Prostate gland (tissue), 2 donors: ENCODE results near the gene NTRK2. TPM values are rescaled to one million over a fixed set of nuclear protein-coding genes. Genes with fewer than 3 reads are reported as not detected.

ENCODE experiments used
- DNase-seq: peaks from one replicate; pipeline ENCODE4 v3.0.0-alpha.2; 2019; ENCODE audit warnings: low spot score
- H3K27ac ChIP-seq, 2 donors: fragments of 200-600 bp; sonication (generic); 2 replicates each; pipeline ENCODE4 v1.5.1; 2017 to 2019
- H3K27me3 ChIP-seq: fragments of 200-600 bp; sonication (generic); replicated peaks from 2 replicates; pipeline ENCODE4 v1.5.1; 2019; ENCODE audit not compliant: insufficient read depth
- H3K36me3 ChIP-seq, 2 donors: fragments of 200-600 bp; sonication (generic); 1 replicate in 1 of 2; 2 replicates in 1 of 2; pipeline versions ENCODE4 v1.5.1 to v1.8.1; 2017 to 2019
- H3K4me1 ChIP-seq: fragments of 200-600 bp; sonication (generic); replicated peaks from 2 replicates; pipeline ENCODE4 v1.5.1; 2019
- H3K4me3 ChIP-seq, 2 donors: fragments of 200-600 bp; sonication (generic); 2 replicates each; pipeline ENCODE4 v1.5.1; 2017 to 2019
- H3K9me3 ChIP-seq: fragments of 200-600 bp; sonication (generic); 2 replicates; pipeline ENCODE4 v1.5.1; 2017
- POLR2A ChIP-seq: fragments of 450-650 bp; IDR thresholded peaks from one replicate; pipeline ENCODE4 v1.6.1; 2016; ENCODE audit warnings: antibody characterized with exemption, mild to moderate bottlenecking
- POLR2AphosphoS5 ChIP-seq: sonication (generic); formaldehyde crosslinking; IDR thresholded peaks from one replicate; pipeline ENCODE4 v1.6.1; 2017; ENCODE audit warnings: antibody characterized with exemption
- WGBS: methylation state at CpG from one replicate; pipeline ENCODE4 v1.1.5; 2018; 5-methylcytosine and 5-hydroxymethylcytosine counted together
- intact Hi-C: fragments of 100-400 bp; cut with DNase I; formaldehyde crosslinking; loops from one replicate; pipeline ENCODE4 v1.14.2; 2022
- total RNA-seq, 2 donors: library from RNA; depleted of rRNA; stranded (reverse); fragments of >200 nt; gene quantifications; one replicate each; pipeline ENCODE4 v1.1.0, GENCODE V29; 2016
- TF ChIP-seq, protein P1 (sequence below), 4 experiments: fragments of 200-600 bp in 2 of 4; fragments of 450-650 bp in 2 of 4; sonication (generic) in 2 of 4; IDR thresholded peaks; 1 replicate in 3 of 4; 2 replicates in 1 of 4; pipeline ENCODE4 v1.5.1; 2016 to 2019; ENCODE audit warnings: antibody characterized with exemption in 4 of 4, mild to moderate bottlenecking in 2 of 4, moderate library complexity in 2 of 4

Gene NTRK2
- total RNA-seq, 2 donors from 2014 or later, result 2.3 to 11.1 TPM

DNA sequence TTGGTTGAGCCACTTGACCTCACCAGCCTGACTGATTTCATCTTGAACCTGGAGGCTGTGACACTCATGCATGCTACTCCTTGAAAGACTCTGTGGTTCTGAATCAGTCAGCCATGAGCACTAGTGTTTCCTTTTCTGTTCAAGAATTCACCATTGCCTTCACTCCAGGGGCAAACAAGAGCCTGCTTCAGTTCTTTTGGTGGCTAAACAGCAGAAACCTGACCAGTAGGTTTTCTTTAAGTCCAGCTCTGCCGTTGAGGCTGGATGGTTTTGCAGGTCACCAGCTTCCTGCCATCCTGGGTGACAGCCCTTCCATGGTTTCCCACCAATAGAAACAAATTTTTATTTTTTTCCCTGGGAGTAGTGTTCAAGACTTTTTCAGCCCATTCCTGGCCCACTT is 10.0 kb downstream of the NTRK2 start:
- 78% methylated on average over 1 of the region's 1 CpG for WGBS
- Histone ChIP-seq H3K27me3 (no peaks in the 10 kb centered on the region), H3K4me3 (no peak overlapping the region), H3K4me1 (no peaks in the 10 kb centered on the region), H3K27ac (no peak overlapping the region), H3K9me3 (no peaks in the 10 kb centered on the region), H3K36me3 (no peaks in the 10 kb centered on the region)
- intact Hi-C loops, result no loop called here
- DNase-seq, result no peak
- TF ChIP-seq, protein P1, sequence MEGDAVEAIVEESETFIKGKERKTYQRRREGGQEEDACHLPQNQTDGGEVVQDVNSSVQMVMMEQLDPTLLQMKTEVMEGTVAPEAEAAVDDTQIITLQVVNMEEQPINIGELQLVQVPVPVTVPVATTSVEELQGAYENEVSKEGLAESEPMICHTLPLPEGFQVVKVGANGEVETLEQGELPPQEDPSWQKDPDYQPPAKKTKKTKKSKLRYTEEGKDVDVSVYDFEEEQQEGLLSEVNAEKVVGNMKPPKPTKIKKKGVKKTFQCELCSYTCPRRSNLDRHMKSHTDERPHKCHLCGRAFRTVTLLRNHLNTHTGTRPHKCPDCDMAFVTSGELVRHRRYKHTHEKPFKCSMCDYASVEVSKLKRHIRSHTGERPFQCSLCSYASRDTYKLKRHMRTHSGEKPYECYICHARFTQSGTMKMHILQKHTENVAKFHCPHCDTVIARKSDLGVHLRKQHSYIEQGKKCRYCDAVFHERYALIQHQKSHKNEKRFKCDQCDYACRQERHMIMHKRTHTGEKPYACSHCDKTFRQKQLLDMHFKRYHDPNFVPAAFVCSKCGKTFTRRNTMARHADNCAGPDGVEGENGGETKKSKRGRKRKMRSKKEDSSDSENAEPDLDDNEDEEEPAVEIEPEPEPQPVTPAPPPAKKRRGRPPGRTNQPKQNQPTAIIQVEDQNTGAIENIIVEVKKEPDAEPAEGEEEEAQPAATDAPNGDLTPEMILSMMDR (IDR thresholded peaks at IDR 0.05), result no peak
- no peak for TF ChIP-seq POLR2A
- TF ChIP-seq POLR2AphosphoS5, result no peak

- H3K36me3 ChIP-seq, result no peaks in the 10 kb centered on the region
- H3K27me3 ChIP-seq, result no peaks in the 10 kb centered on the region
- H3K9me3 ChIP-seq, result no peaks in the 10 kb centered on the region
- H3K27ac ChIP-seq, result no peak overlapping the region
- WGBS, result 83% methylated on average over 6 of the region's 6 CpGs
- no peak overlapping the region for H3K4me3 ChIP-seq
- H3K4me1 ChIP-seq, result no peaks in the 10 kb centered on the region
- TF ChIP-seq POLR2AphosphoS5 (no peak), POLR2A (no peak)
- TF ChIP-seq, protein P1 (IDR thresholded peaks at IDR 0.05), result no peak
- intact Hi-C loops, result loop anchor here (10.0 kb wide), 1 partner anchor 103 kb away; no protein-coding TSS in a partner anchor
- no peak for DNase-seq
Measured at GRCh38 chr9:84681516-84682285, 12.2 kb downstream of the NTRK2 start.

GRCh38 chr9:84686068-84686467 is 16.5 kb downstream of the NTRK2 start:
- Histone ChIP-seq H3K36me3 (no peaks in the 10 kb centered on the region), H3K27ac (no peak overlapping the region), H3K27me3 (no peaks in the 10 kb centered on the region), H3K4me3 (no peak overlapping the region), H3K9me3 (no peaks in the 10 kb centered on the region), H3K4me1 (no peaks in the 10 kb centered on the region)
- no peak for DNase-seq
- 77% methylated on average over 1 of the region's 1 CpG for WGBS
- TF ChIP-seq POLR2A (no peak), POLR2AphosphoS5 (no peak)
- TF ChIP-seq, protein P1 (IDR thresholded peaks at IDR 0.05), result no peak
- intact Hi-C loops, result loop anchor here (10.0 kb wide), 1 partner anchor 99 kb away; no protein-coding TSS in a partner anchor

GRCh38 chr9:84688956-84689355 is 19.4 kb downstream of the NTRK2 start:
- DNase-seq, result no peak
- Histone ChIP-seq H3K27ac (no peak overlapping the region), H3K36me3 (no peaks in the 10 kb centered on the region), H3K4me1 (no peaks in the 10 kb centered on the region), H3K27me3 (no peaks in the 10 kb centered on the region), H3K9me3 (no peaks in the 10 kb centered on the region), H3K4me3 (no peak overlapping the region)
- intact Hi-C loops, result loop anchor here (10.0 kb wide), 1 partner anchor 96 kb away; no protein-coding TSS in a partner anchor
- 72% methylated on average over 4 of the region's 4 CpGs for WGBS
- TF ChIP-seq POLR2AphosphoS5 (no peak), POLR2A (no peak)
- TF ChIP-seq, protein P1 (IDR thresholded peaks at IDR 0.05), result no peak

GRCh38 chr9:84691634-84692033 is 22.1 kb downstream of the NTRK2 start:
- 92% methylated on average over 5 of the region's 5 CpGs for WGBS
- Histone ChIP-seq H3K36me3 (no peaks in the 10 kb centered on the region), H3K27ac (no peak overlapping the region), H3K4me1 (no peaks in the 10 kb centered on the region), H3K9me3 (no peaks in the 10 kb centered on the region), H3K27me3 (no peaks in the 10 kb centered on the region), H3K4me3 (no peak overlapping the region)
- TF ChIP-seq POLR2A, result no peak
- TF ChIP-seq, protein P1 (IDR thresholded peaks at IDR 0.05), result no peak
- no peak for TF ChIP-seq POLR2AphosphoS5
- intact Hi-C loops, result loop anchor here (10.0 kb wide), 1 partner anchor 263 kb away; no protein-coding TSS in a partner anchor
- DNase-seq, result no peak
